Neural cell (in vitro differentiated cells): ENCODE measurements around the gene ARID1A.

Experiments
- CTCF ChIP-seq: fragments of 450-650 bp; IDR thresholded peaks from 2 replicates; pipeline ENCODE4 v1.5.1; 2014; ENCODE audit warnings: antibody characterized with exemption, mild to moderate bottlenecking, moderate library complexity; ENCODE audit not compliant: poor library complexity, severe bottlenecking
- EP300 ChIP-seq: fragments of 450-650 bp; conservative IDR thresholded peaks from 2 replicates; pipeline ENCODE4 v1.6.1; 2014; ENCODE audit warnings: antibody characterized with exemption, mild to moderate bottlenecking, moderate library complexity; ENCODE audit not compliant: poor library complexity, severe bottlenecking
- EZH2 ChIP-seq: fragments of 200-600, 300-800 bp; shearing (Covaris generic), sonication (generic); IDR thresholded peaks from 2 replicates; pipeline ENCODE4 v1.6.1; 2014; ENCODE audit warnings: antibody characterized with exemption, low read length, borderline replicate concordance, mild to moderate bottlenecking; ENCODE audit not compliant: insufficient read depth, poor library complexity, severe bottlenecking
- POLR2AphosphoS5 ChIP-seq: IDR thresholded peaks from 2 replicates; pipeline ENCODE4 v1.6.1; 2012
- RAD21 ChIP-seq: fragments of 450-650 bp; conservative IDR thresholded peaks from 2 replicates; pipeline ENCODE4 v1.6.1; 2014; ENCODE audit warnings: antibody characterized with exemption, mild to moderate bottlenecking, moderate library complexity
- TAF1 ChIP-seq: IDR thresholded peaks from 2 replicates; pipeline ENCODE4 v1.6.1; 2012; ENCODE audit warnings: low read depth
- TF ChIP-seq, protein P1 (sequence below): IDR thresholded peaks from 2 replicates; pipeline ENCODE4 v1.6.1; 2012; ENCODE audit warnings: borderline replicate concordance

- TF ChIP-seq CTCF (no peak), EZH2 (no peak), POLR2AphosphoS5 (no peak), EP300 (no peak), TAF1 (no peak), RAD21 (no peak)
- TF ChIP-seq, protein P1, sequence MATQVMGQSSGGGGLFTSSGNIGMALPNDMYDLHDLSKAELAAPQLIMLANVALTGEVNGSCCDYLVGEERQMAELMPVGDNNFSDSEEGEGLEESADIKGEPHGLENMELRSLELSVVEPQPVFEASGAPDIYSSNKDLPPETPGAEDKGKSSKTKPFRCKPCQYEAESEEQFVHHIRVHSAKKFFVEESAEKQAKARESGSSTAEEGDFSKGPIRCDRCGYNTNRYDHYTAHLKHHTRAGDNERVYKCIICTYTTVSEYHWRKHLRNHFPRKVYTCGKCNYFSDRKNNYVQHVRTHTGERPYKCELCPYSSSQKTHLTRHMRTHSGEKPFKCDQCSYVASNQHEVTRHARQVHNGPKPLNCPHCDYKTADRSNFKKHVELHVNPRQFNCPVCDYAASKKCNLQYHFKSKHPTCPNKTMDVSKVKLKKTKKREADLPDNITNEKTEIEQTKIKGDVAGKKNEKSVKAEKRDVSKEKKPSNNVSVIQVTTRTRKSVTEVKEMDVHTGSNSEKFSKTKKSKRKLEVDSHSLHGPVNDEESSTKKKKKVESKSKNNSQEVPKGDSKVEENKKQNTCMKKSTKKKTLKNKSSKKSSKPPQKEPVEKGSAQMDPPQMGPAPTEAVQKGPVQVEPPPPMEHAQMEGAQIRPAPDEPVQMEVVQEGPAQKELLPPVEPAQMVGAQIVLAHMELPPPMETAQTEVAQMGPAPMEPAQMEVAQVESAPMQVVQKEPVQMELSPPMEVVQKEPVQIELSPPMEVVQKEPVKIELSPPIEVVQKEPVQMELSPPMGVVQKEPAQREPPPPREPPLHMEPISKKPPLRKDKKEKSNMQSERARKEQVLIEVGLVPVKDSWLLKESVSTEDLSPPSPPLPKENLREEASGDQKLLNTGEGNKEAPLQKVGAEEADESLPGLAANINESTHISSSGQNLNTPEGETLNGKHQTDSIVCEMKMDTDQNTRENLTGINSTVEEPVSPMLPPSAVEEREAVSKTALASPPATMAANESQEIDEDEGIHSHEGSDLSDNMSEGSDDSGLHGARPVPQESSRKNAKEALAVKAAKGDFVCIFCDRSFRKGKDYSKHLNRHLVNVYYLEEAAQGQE: no peak
These were observed 91.5 kb downstream of the ARID1A start for GRCh38 chr1:26787381-26787705.
